ENCODE data around the gene SCN5A.

DNA sequence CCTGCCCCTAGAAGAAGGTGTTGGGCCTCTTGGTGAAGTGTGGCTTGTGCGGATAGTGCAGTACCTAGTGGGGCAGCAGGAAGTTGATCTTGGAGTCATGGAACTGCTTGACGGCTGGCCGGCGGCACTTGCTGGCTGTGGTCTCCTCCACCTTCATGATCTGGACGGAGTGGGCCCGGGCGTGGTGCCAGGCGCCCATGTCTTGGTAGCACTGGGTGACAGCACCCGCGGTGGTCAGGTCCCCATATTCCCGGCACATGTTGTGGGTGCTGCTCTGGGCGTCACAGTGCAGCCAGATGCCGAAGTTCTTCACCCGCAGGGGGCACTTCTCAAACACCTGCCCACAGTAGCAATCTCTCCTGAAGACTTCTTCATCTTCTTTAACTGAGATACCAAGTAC lies 122.7 kb downstream of the SCN5A start:
- TF ChIP-seq, protein P1, sequence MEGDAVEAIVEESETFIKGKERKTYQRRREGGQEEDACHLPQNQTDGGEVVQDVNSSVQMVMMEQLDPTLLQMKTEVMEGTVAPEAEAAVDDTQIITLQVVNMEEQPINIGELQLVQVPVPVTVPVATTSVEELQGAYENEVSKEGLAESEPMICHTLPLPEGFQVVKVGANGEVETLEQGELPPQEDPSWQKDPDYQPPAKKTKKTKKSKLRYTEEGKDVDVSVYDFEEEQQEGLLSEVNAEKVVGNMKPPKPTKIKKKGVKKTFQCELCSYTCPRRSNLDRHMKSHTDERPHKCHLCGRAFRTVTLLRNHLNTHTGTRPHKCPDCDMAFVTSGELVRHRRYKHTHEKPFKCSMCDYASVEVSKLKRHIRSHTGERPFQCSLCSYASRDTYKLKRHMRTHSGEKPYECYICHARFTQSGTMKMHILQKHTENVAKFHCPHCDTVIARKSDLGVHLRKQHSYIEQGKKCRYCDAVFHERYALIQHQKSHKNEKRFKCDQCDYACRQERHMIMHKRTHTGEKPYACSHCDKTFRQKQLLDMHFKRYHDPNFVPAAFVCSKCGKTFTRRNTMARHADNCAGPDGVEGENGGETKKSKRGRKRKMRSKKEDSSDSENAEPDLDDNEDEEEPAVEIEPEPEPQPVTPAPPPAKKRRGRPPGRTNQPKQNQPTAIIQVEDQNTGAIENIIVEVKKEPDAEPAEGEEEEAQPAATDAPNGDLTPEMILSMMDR (IDR thresholded peaks at IDR 0.05), result no peak
- TF ChIP-seq POLR2A (IDR thresholded peaks at IDR 0.05), result no peak
